PC-9 (cell line): ENCODE results near the gene GNAO1.

Experiments
- CTCF ChIP-seq: fragments of 200-600 bp; sonication (generic); conservative IDR thresholded peaks from 2 replicates; pipeline ENCODE4 v1.6.1; 2017; ENCODE audit warnings: mixed run types, antibody characterized with exemption, mild to moderate bottlenecking, moderate library complexity
- EZH2 ChIP-seq: fragments of 200-600 bp; sonication (generic); IDR thresholded peaks from 2 replicates; pipeline ENCODE4 v1.8.0; 2017; ENCODE audit warnings: antibody characterized with exemption, low read depth

GRCh38 chr16:56263711-56264608, 72.7 kb downstream of the GNAO1 start:
- TF ChIP-seq EZH2 (no peak), CTCF (no peak)
